Lower leg skin (tissue), 4 donors: ENCODE measurements around the gene HSPA1A. TPM values are rescaled to one million over a fixed set of nuclear protein-coding genes. Genes with fewer than 3 reads are reported as not detected.
"Not testable (repeated sequence)": the region's sequence is repeated elsewhere in the genome, so short reads cannot be mapped to it uniquely, and the experiment has no call there.

Experiments
- DNase-seq, 2 donors: peaks; one replicate each; pipeline ENCODE4 v3.0.0-alpha.2; 2019; ENCODE audit warnings: low spot score in 2 of 2
- H3K4me3 ChIP-seq: fragments of 200-600 bp; sonication (generic); 2 replicates; pipeline ENCODE4 v1.5.1; 2017; ENCODE audit warnings: mild to moderate bottlenecking, low read depth; ENCODE audit not compliant: poor library complexity, severe bottlenecking
- CTCF ChIP-seq, 3 donors: fragments of 450-650 bp; IDR thresholded peaks; one replicate each; pipeline ENCODE4 v1.5.1; 2016; ENCODE audit warnings: antibody characterized with exemption in 3 of 3, mild to moderate bottlenecking in 3 of 3, moderate library complexity in 2 of 3
- POLR2A ChIP-seq, 2 donors: fragments of 450-650 bp; IDR thresholded peaks; one replicate each; pipeline ENCODE4 v1.6.1; 2016 to 2017; ENCODE audit warnings: antibody characterized with exemption in 2 of 2, mild to moderate bottlenecking in 1 of 2, moderate library complexity in 1 of 2
- WGBS, 2 donors: methylation state at CpG; one replicate each; pipeline ENCODE4 v1.1.5; 2018; 5-methylcytosine and 5-hydroxymethylcytosine counted together
- intact Hi-C: fragments of 100-400 bp; cut with DNase I; formaldehyde crosslinking; loops from one replicate; pipeline ENCODE4 v1.15.0; 2023; ENCODE audit warnings: low total_unique reads
- total RNA-seq, 4 donors: library from RNA; depleted of rRNA; stranded (reverse); fragments of >200 nt; gene quantifications; one replicate each; pipeline ENCODE4 v1.1.0, GENCODE V29; 2016

The HSPA1A gene
- total RNA-seq, 4 donors from 2014 or later = 237 to 342 (median 321) TPM

DNA sequence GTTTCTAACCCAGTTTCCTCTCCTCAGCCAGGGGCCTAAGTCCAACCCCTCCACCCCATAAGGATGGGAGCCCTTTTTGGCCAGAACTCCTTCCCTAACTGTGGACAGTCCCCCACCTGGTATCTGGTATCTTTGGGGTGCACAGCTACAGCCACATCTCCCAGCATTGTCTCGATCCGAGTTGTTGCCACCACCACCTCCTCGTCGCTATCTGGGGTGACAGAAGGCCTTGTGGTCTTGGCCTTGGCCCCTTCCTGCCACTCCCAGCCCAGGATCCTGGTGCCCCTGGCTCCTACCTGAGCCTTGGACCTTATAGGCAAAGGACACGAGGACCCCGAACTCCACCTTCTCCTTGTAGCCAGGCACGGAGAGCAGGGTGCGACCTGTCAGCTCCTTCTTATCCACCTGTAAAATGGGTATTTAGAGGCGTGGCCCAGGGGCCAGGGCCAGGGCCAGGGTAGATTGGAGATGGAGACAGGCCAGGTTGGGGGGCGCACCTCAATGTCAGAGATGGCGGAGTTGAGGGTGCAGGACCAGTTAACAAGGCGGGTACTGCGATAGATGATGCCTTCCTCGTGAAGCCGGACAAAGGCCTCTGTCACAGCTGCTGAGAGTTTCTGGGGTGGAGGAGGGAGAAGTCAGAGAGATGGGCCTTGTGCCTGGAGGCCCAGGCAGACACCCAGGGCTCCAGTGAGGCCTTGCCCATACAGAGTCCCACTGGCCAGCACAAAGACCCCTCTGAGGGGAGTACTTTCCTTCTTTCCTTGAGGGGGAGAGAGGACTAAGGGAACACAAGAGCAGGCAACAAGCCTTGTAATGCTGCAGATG lies 31.0 kb upstream of the HSPA1A start:
- no peak overlapping the region for H3K4me3 ChIP-seq
- DNase-seq = no peak
- TF ChIP-seq CTCF (IDR thresholded peaks at IDR 0.05) = no peak
- TF ChIP-seq POLR2A (IDR thresholded peaks at IDR 0.05) = no peak
- intact Hi-C loops = no loop called here
- WGBS, 2 donors = 94 to 97% methylated on average over 15 of the region's 15 CpGs

DNA sequence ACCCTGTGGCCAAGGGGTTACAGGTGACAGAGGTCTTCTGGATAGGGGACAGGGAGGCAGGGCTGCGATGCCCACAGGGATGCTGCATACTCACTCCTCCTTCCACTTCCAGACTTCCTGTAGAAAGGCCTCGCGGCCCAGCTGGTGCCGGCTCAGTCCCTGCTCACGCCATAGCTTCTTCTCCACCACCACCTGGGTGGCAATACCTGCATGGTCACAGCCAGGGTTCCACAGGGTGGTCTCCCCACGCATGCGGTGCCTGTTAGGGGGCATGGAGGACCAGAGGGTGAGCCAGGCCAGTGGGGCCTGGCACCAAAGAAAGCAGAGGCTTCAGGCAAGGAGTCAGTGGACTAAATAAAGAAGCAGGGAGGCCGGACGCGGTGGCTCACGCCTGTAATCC lies 29.9 kb upstream of the HSPA1A start:
- no peak overlapping the region for H3K4me3 ChIP-seq
- no peak for DNase-seq
- intact Hi-C loops = no loop called here
- WGBS, 2 donors = 94 to 98% methylated on average over 11 of the region's 11 CpGs
- no peak for TF ChIP-seq CTCF (IDR thresholded peaks at IDR 0.05)
- no peak for TF ChIP-seq POLR2A (IDR thresholded peaks at IDR 0.05)

DNA sequence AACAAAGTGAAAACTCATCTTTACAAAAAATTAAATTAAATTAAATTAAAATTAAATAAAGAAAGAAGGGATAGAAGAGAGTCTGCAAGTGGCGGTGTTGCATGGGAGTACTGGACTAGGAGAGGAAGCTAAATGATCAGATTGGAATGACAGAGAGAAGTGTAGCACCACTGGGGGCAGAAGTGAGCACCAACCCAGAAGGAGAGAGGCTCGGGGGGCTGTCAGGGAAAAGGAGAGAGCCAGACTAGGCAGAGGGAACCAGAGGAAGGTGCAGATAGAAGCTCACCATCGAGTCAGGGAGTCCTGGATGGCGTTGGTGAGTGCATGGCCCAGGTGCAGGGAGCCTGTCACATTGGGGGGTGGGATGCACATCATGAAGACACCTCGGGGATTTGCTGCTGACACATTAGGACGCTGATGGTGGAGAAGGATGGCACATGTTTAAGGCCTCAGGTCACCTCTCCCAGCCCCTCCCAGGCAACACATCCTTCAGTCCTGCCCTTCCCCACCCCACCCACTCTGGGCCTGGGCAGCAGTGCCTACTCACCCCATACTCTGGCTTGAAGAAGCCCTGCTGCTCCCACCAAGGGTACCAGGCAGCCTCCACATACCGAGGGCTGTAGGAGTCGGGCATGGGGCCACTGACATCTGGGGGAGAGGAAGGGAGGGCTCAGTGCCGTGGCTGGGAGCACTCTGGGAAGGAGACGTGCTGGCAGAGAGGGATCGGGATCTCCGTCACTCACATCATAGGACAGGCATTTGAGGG lies 23.8 kb upstream of the HSPA1A start:
- 64 to 65% methylated on average over 12 of the region's 12 CpGs for WGBS, 2 donors
- H3K4me3 ChIP-seq = no peak overlapping the region
- intact Hi-C loops = no loop called here
- TF ChIP-seq CTCF (IDR thresholded peaks at IDR 0.05) = no peak
- no peak for TF ChIP-seq POLR2A (IDR thresholded peaks at IDR 0.05)
- DNase-seq = no peak

DNA sequence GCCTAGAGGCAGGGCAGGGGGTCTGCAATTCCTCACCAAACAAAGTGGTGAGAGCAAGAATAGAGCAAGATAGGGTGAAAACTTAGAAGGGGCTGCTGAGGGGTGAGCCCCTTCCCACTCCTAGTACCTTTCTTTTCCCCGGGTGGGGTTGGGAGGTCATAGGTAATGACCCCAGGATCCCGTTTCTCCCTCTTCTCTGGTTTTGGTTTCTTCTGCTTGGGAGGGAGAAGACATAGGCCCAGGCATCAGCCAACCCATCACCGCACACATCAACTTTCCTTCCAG lies 23.3 kb upstream of the HSPA1A start:
- intact Hi-C loops = no loop called here
- 83 to 85% methylated on average over 3 of the region's 3 CpGs for WGBS, 2 donors
- no peak overlapping the region for H3K4me3 ChIP-seq
- DNase-seq = no peak
- TF ChIP-seq CTCF (IDR thresholded peaks at IDR 0.05) = no peak
- no peak for TF ChIP-seq POLR2A (IDR thresholded peaks at IDR 0.05)

GRCh38 chr6:31792761-31793171 lies 22.6 kb upstream of the HSPA1A start:
- 90 to 93% methylated on average over 12 of the region's 12 CpGs for WGBS, 2 donors
- no peak for TF ChIP-seq CTCF (IDR thresholded peaks at IDR 0.05)
- no peak for TF ChIP-seq POLR2A (IDR thresholded peaks at IDR 0.05)
- no peak overlapping the region for H3K4me3 ChIP-seq
- DNase-seq = no peak
- intact Hi-C loops = no loop called here

DNA sequence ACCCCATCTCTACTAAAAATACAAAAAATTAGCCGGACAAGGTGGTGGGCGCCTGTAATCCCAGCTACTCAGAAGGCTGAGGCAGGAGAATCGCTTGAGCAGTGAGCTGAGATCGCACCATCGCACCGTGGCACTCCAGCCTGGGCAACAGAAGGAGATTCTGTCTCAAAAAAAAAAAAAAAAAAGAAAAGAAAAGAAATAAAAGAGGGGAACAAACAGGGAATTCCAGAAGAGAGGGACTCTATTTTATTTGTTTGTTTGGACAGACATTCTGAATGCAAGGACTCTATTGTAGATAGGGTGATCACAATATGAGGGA lies 21.5 kb upstream of the HSPA1A start:
- H3K4me3 ChIP-seq, intact Hi-C loops, DNase-seq: not testable (repeated sequence)
- 87 to 88% methylated on average over 6 of the region's 6 CpGs for WGBS, 2 donors
